GM12873 (cell line): ENCODE results near the gene LCMT1.

Experiments
- CTCF ChIP-seq: IDR thresholded peaks from 2 replicates; pipeline ENCODE4 v1.5.1; 2012; ENCODE audit warnings: low read depth, mild to moderate bottlenecking, moderate library complexity, low read length, control low read depth; ENCODE audit not compliant: insufficient read depth; ENCODE audit errors: missing control alignments

The LCMT1 gene

DNA sequence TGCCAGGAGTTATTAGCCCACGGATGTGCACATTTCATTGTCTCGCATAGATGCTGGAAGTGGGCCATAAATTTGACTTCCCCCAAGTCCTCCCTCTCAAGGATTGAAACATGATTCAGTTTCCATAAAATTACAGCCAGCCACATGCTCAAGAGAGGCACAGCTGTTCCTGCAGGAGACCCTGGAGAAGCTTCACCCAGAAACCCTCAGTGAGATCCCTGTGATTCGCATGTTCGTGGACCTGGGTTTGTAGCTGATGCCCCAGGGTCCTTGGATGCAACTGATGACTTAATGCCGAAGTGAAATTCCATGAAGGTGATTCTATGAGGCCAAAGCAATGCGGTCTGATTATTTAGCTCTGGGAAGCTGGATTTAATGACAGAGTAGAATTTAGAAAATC, 80.6 kb downstream of the LCMT1 start:
- TF ChIP-seq CTCF: no peak

GRCh38 chr16:25194273-25194878, 82.8 kb downstream of the LCMT1 start:
- no peak for TF ChIP-seq CTCF

DNA sequence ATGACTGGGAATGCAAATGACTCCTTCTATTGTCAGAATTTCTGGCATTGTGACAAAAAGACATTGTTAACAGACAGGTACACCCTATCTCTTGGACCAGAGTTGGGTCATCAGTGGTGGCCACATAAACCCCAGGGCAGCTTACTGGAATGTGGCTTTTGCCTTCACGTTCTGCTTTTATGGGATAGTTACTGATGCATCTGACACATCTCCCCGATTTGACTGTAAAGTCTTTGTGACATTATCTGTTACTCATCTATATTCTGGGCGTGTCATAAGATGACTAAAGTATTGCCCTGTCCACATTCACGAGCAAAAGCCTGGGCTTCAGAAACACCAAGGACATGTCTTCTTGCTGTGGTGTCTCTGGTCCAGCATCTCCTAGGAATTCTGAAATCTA, 86.5 kb downstream of the LCMT1 start:
- no peak for TF ChIP-seq CTCF

GRCh38 chr16:25199457-25199856, 87.9 kb downstream of the LCMT1 start:
- no peak for TF ChIP-seq CTCF

GRCh38 chr16:25210758-25211157, 99.2 kb downstream of the LCMT1 start:
- TF ChIP-seq CTCF: no peak

DNA sequence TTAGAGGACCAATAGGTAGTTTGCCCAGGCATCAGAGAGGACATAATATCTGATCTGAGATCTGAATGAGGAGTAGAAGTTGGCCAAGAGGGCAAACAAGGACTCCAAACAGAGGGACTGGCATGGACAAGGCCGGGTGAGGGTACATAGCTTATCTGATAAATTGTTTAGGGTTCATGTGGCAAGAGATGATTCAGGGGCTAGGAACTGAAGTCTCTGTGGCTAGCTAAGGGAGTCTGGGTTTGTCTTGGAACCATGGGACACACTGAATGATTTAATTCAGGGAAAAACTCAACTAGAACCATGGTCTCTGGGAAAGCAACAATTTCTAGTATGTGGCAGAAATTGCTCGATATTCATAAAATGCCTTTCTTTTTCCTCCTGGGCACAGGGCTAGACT, 101.1 kb downstream of the LCMT1 start:
- TF ChIP-seq CTCF: no peak

- no peak for TF ChIP-seq CTCF
Measured at GRCh38 chr16:25213709-25214397, 102.3 kb downstream of the LCMT1 start.
